Subcutaneous abdominal adipose tissue (tissue), 5 donors: ENCODE data around the gene CBX5.

Experiments used
- H3K27ac ChIP-seq: one replicate; pipeline ENCODE4 v1.7.0; 2013; ENCODE audit warnings: low read depth, mild to moderate bottlenecking, inconsistent platforms, low read length, moderate library complexity
- H3K27me3 ChIP-seq, 5 donors: one replicate each; pipeline ENCODE4 v1.7.0; 2013; ENCODE audit warnings: low read length in 5 of 5, inconsistent platforms in 1 of 5; ENCODE audit not compliant: control insufficient read depth in 5 of 5, insufficient read depth in 4 of 5
- H3K36me3 ChIP-seq, 5 donors: one replicate each; pipeline ENCODE4 v1.7.0; 2013; ENCODE audit warnings: low read length in 5 of 5; ENCODE audit not compliant: control insufficient read depth in 5 of 5, insufficient read depth in 5 of 5
- H3K4me1 ChIP-seq, 5 donors: one replicate each; pipeline ENCODE4 v1.7.0; 2013; ENCODE audit warnings: low read length in 5 of 5, mild to moderate bottlenecking in 3 of 5, moderate library complexity in 1 of 5; ENCODE audit not compliant: control insufficient read depth in 5 of 5, insufficient read depth in 5 of 5
- H3K4me3 ChIP-seq, 5 donors: one replicate each; pipeline ENCODE4 v1.7.0; 2013; ENCODE audit warnings: low read length in 5 of 5, low read depth in 1 of 5
- H3K9ac ChIP-seq, 5 donors: one replicate each; pipeline ENCODE4 v1.7.0; 2013; ENCODE audit warnings: low read length in 5 of 5, mild to moderate bottlenecking in 4 of 5, moderate library complexity in 3 of 5
- H3K9me3 ChIP-seq, 5 donors: one replicate each; pipeline ENCODE4 v1.7.0; 2013; ENCODE audit warnings: low read length in 5 of 5; ENCODE audit not compliant: control insufficient read depth in 5 of 5
- donor health status: healthy.
- donor health status: healthy.
- donor health status: healthy.
- donor health status: healthy.
- donor health status: healthy.

Gene CBX5

GRCh38 chr12:54215989-54216796 is 63.7 kb downstream of the CBX5 start:
- H3K9ac ChIP-seq: peak overlapping the region in 1 of 5 donors; percentile 23
- no peaks in the 10 kb centered on the region for H3K36me3 ChIP-seq
- H3K4me1 ChIP-seq: peaks cover 0 to 35% (median 27%) of the 10 kb centered on the region in 5 donors
- no peaks in the 10 kb centered on the region for H3K9me3 ChIP-seq
- no peak overlapping the region for H3K27ac ChIP-seq
- H3K27me3 ChIP-seq: peaks cover 5 to 24% (median 19%) of the 10 kb centered on the region in 5 donors
- H3K4me3 ChIP-seq: peak overlapping the region in 3 of 5 donors; percentile 50 to 61 (median 57)

GRCh38 chr12:54214553-54215406 is 65.1 kb downstream of the CBX5 start:
- Histone ChIP-seq H3K4me1 (peaks cover 0 to 31% (median 22%) of the 10 kb centered on the region in 5 donors), H3K27me3 (peaks cover 5 to 26% (median 19%) of the 10 kb centered on the region in 5 donors), H3K9ac (no peak overlapping the region), H3K9me3 (no peaks in the 10 kb centered on the region), H3K4me3 (peak overlapping the region in 4 of 5 donors; percentile 22 to 40 (median 32)), H3K36me3 (no peaks in the 10 kb centered on the region), H3K27ac (no peak overlapping the region)

GRCh38 chr12:54213079-54213478 is 66.8 kb downstream of the CBX5 start:
- H3K4me1 ChIP-seq: peaks cover 0 to 31% (median 21%) of the 10 kb centered on the region in 5 donors
- H3K4me3 ChIP-seq: no peak overlapping the region
- H3K36me3 ChIP-seq: no peaks in the 10 kb centered on the region
- no peak overlapping the region for H3K9ac ChIP-seq
- H3K27ac ChIP-seq: no peak overlapping the region
- H3K9me3 ChIP-seq: no peaks in the 10 kb centered on the region
- H3K27me3 ChIP-seq: peaks cover 3 to 19% (median 17%) of the 10 kb centered on the region in 5 donors

GRCh38 chr12:54211920-54212319 is 68.0 kb downstream of the CBX5 start:
- Histone ChIP-seq H3K9ac (no peak overlapping the region), H3K9me3 (no peaks in the 10 kb centered on the region), H3K4me3 (no peak overlapping the region), H3K27me3 (peaks cover 4 to 13% (median 9%) of the 10 kb centered on the region in 5 donors), H3K36me3 (no peaks in the 10 kb centered on the region), H3K27ac (no peak overlapping the region), H3K4me1 (peaks cover 0 to 20% (median 11%) of the 10 kb centered on the region in 5 donors)

- no peak overlapping the region for H3K27ac ChIP-seq
- no peak overlapping the region for H3K4me3 ChIP-seq
- H3K9me3 ChIP-seq: no peaks in the 10 kb centered on the region
- H3K4me1 ChIP-seq: peaks cover 0 to 7% (median 5%) of the 10 kb centered on the region in 5 donors
- H3K27me3 ChIP-seq: peaks cover 0 to 8% (median 4%) of the 10 kb centered on the region in 5 donors
- H3K9ac ChIP-seq: no peak overlapping the region
- no peaks in the 10 kb centered on the region for H3K36me3 ChIP-seq
Measured at GRCh38 chr12:54210400-54210790, 69.5 kb downstream of the CBX5 start.

- Histone ChIP-seq H3K4me1 (no peaks in the 10 kb centered on the region), H3K4me3 (no peak overlapping the region), H3K27me3 (peaks cover 0 to 15% (median 4%) of the 10 kb centered on the region in 5 donors), H3K27ac (no peak overlapping the region), H3K36me3 (no peaks in the 10 kb centered on the region), H3K9ac (no peak overlapping the region), H3K9me3 (no peaks in the 10 kb centered on the region)
Measured at GRCh38 chr12:54208591-54208990, 71.3 kb downstream of the CBX5 start.

- Histone ChIP-seq H3K9ac (no peak overlapping the region), H3K36me3 (no peaks in the 10 kb centered on the region), H3K9me3 (no peaks in the 10 kb centered on the region), H3K4me3 (no peak overlapping the region), H3K27ac (no peak overlapping the region), H3K27me3 (peaks cover 0 to 19% (median 4%) of the 10 kb centered on the region in 5 donors), H3K4me1 (no peaks in the 10 kb centered on the region)
Measured at GRCh38 chr12:54207539-54208294, 72.2 kb downstream of the CBX5 start.

GRCh38 chr12:54206791-54207190 is 73.1 kb downstream of the CBX5 start:
- H3K4me1 ChIP-seq: no peaks in the 10 kb centered on the region
- H3K27me3 ChIP-seq: peaks cover 0 to 19% (median 2%) of the 10 kb centered on the region in 5 donors
- H3K36me3 ChIP-seq: no peaks in the 10 kb centered on the region
- no peak overlapping the region for H3K9ac ChIP-seq
- no peaks in the 10 kb centered on the region for H3K9me3 ChIP-seq
- no peak overlapping the region for H3K27ac ChIP-seq
- H3K4me3 ChIP-seq: no peak overlapping the region

- Histone ChIP-seq H3K4me1 (peaks cover 0 to 2% (median 0%) of the 10 kb centered on the region in 5 donors), H3K27me3 (peaks cover 0 to 33% (median 0%) of the 10 kb centered on the region in 5 donors), H3K36me3 (no peaks in the 10 kb centered on the region), H3K9ac (no peak overlapping the region), H3K9me3 (no peaks in the 10 kb centered on the region), H3K4me3 (no peak overlapping the region), H3K27ac (no peak overlapping the region)
Measured at GRCh38 chr12:54204316-54204715, 75.6 kb downstream of the CBX5 start.
